Neutrophil (primary cell): ENCODE data around the gene SMIM20.

Experiments used
- H3K27ac ChIP-seq: fragments of 200-600 bp; sonication (generic); 2 replicates; pipeline ENCODE4 v1.5.1; 2016; ENCODE audit warnings: mild to moderate bottlenecking, moderate library complexity
- H3K27me3 ChIP-seq: fragments of 200-600 bp; sonication (generic); 2 replicates; pipeline ENCODE4 v1.6.0; 2016; ENCODE audit warnings: mild to moderate bottlenecking
- H3K36me3 ChIP-seq: fragments of 200-600 bp; sonication (generic); 2 replicates; pipeline ENCODE4 v1.5.1; 2017
- H3K4me1 ChIP-seq, 2 experiments: fragments of 200-600 bp in 1 of 2; sonication (generic) in 1 of 2; 1 replicate in 1 of 2; 2 replicates in 1 of 2; pipeline versions ENCODE4 v1.5.1 to v1.6.1; 2013 to 2016; ENCODE audit warnings: low read depth in 1 of 2, low read length in 1 of 2, mild to moderate bottlenecking in 1 of 2, moderate library complexity in 1 of 2; ENCODE audit not compliant: control insufficient read depth in 1 of 2, insufficient read depth in 1 of 2
- H3K4me3 ChIP-seq, 2 experiments: fragments of 200-600 bp in 1 of 2; sonication (generic) in 1 of 2; 1 replicate in 1 of 2; 2 replicates in 1 of 2; pipeline ENCODE4 v1.5.1; 2013 to 2016; ENCODE audit warnings: low read depth in 1 of 2, low read length in 1 of 2, mild to moderate bottlenecking in 1 of 2, moderate library complexity in 1 of 2
- H3K9me3 ChIP-seq: fragments of 200-600 bp; sonication (generic); 2 replicates; pipeline ENCODE4 v1.5.1; 2016
- CTCF ChIP-seq: fragments of 200-600 bp; sonication (generic); IDR thresholded peaks from 2 replicates; pipeline ENCODE4 v1.5.1; 2016; ENCODE audit warnings: antibody characterized with exemption

SMIM20 gene

GRCh38 chr4:25922812-25923369 is 8.9 kb downstream of the SMIM20 start:
- no peak for TF ChIP-seq CTCF
- H3K4me3 ChIP-seq = no peak overlapping the region
- H3K27me3 ChIP-seq = no peaks in the 10 kb centered on the region
- H3K4me1 ChIP-seq = no peaks in the 10 kb centered on the region
- H3K36me3 ChIP-seq = no peaks in the 10 kb centered on the region
- H3K27ac ChIP-seq = no peak overlapping the region
- no peaks in the 10 kb centered on the region for H3K9me3 ChIP-seq

- TF ChIP-seq CTCF = no peak
- H3K4me3 ChIP-seq = no peak overlapping the region
- no peaks in the 10 kb centered on the region for H3K9me3 ChIP-seq
- no peak overlapping the region for H3K27ac ChIP-seq
- H3K4me1 ChIP-seq = no peaks in the 10 kb centered on the region
- no peaks in the 10 kb centered on the region for H3K27me3 ChIP-seq
- no peaks in the 10 kb centered on the region for H3K36me3 ChIP-seq
These were observed 9.7 kb downstream of the SMIM20 start for GRCh38 chr4:25923745-25924144.

- H3K27ac ChIP-seq = no peak overlapping the region
- H3K4me3 ChIP-seq = no peak overlapping the region
- H3K9me3 ChIP-seq = no peaks in the 10 kb centered on the region
- no peaks in the 10 kb centered on the region for H3K27me3 ChIP-seq
- no peak for TF ChIP-seq CTCF
- no peaks in the 10 kb centered on the region for H3K36me3 ChIP-seq
- no peaks in the 10 kb centered on the region for H3K4me1 ChIP-seq
These were observed 11.6 kb downstream of the SMIM20 start for GRCh38 chr4:25925486-25926201.

GRCh38 chr4:25926462-25926861 is 12.4 kb downstream of the SMIM20 start:
- no peak overlapping the region for H3K4me3 ChIP-seq
- H3K36me3 ChIP-seq = no peaks in the 10 kb centered on the region
- H3K4me1 ChIP-seq = no peaks in the 10 kb centered on the region
- no peaks in the 10 kb centered on the region for H3K9me3 ChIP-seq
- H3K27me3 ChIP-seq = no peaks in the 10 kb centered on the region
- TF ChIP-seq CTCF = no peak
- H3K27ac ChIP-seq = no peak overlapping the region

- no peaks in the 10 kb centered on the region for H3K27me3 ChIP-seq
- no peak overlapping the region for H3K27ac ChIP-seq
- H3K36me3 ChIP-seq = no peaks in the 10 kb centered on the region
- no peaks in the 10 kb centered on the region for H3K4me1 ChIP-seq
- no peak for TF ChIP-seq CTCF
- no peak overlapping the region for H3K4me3 ChIP-seq
- no peaks in the 10 kb centered on the region for H3K9me3 ChIP-seq
These were observed 13.6 kb downstream of the SMIM20 start for GRCh38 chr4:25927361-25928195.
